GM23338 (cell line): ENCODE data around the gene ITIH4. TPM values are rescaled to one million over a fixed set of nuclear protein-coding genes. Genes with fewer than 3 reads are reported as not detected.

Source experiments
- ATAC-seq: fragments of 200-7000 bp; cut with Tn5 transposase; 3 replicates; pipeline ENCODE4 v1.9.1; 2020
- DNase-seq: peaks from one replicate; pipeline ENCODE4 v3.0.0-alpha.2; 2015; ENCODE audit warnings: low spot score
- H2AFZ ChIP-seq: fragments of 200-600 bp; sonication (generic); 2 replicates; pipeline ENCODE4 v1.8.0; 2016; ENCODE audit warnings: antibody characterized with exemption, mild to moderate bottlenecking, moderate library complexity
- H3F3A ChIP-seq: fragments of 200-600 bp; sonication (generic); replicated peaks from 2 replicates; pipeline ENCODE4 v1.8.0; 2017; ENCODE audit warnings: antibody characterized with exemption, mixed run types, low read depth
- H3K27ac ChIP-seq: fragments of 200-600 bp; sonication (generic); 2 replicates; pipeline ENCODE4 v1.6.1; 2016; ENCODE audit warnings: low read depth
- H3K27me3 ChIP-seq: fragments of 200-600 bp; sonication (generic); 2 replicates; pipeline ENCODE4 v1.8.0; 2016; ENCODE audit warnings: mild to moderate bottlenecking, mixed run types, moderate library complexity; ENCODE audit not compliant: insufficient read depth
- H3K36me3 ChIP-seq: fragments of 200-600 bp; sonication (generic); 2 replicates; pipeline ENCODE4 v1.8.0; 2016; ENCODE audit warnings: mild to moderate bottlenecking; ENCODE audit not compliant: insufficient read depth
- H3K4me1 ChIP-seq: fragments of 200-600 bp; sonication (generic); 2 replicates; pipeline ENCODE4 v1.8.0; 2016; ENCODE audit warnings: mild to moderate bottlenecking, moderate library complexity; ENCODE audit not compliant: insufficient read depth
- H3K4me2 ChIP-seq: fragments of 200-600 bp; sonication (generic); 2 replicates; pipeline ENCODE4 v1.7.1; 2017; ENCODE audit warnings: mixed run types
- H3K4me3 ChIP-seq: fragments of 200-600 bp; sonication (generic); 2 replicates; pipeline ENCODE4 v1.6.1; 2016; ENCODE audit warnings: mixed run types
- H3K79me2 ChIP-seq: fragments of 200-600 bp; sonication (generic); replicated peaks from 2 replicates; pipeline ENCODE4 v1.8.0; 2017; ENCODE audit warnings: mild to moderate bottlenecking; ENCODE audit not compliant: insufficient read depth
- H3K9me2 ChIP-seq: fragments of 200-600 bp; sonication (generic); 2 replicates; pipeline ENCODE4 v1.8.0; 2017; ENCODE audit not compliant: insufficient read depth
- H4K20me1 ChIP-seq: fragments of 200-600 bp; sonication (generic); replicated peaks from 2 replicates; pipeline ENCODE4 v1.8.0; 2017; ENCODE audit warnings: mild to moderate bottlenecking; ENCODE audit not compliant: insufficient read depth
- H3K27ac Mint-ChIP-seq: 2 replicates; pipeline ENCODE4 v1.8.0; 2020; ENCODE audit warnings: inconsistent platforms, mild to moderate bottlenecking, moderate library complexity, mixed read lengths
- H3K27me3 Mint-ChIP-seq: 3 replicates; pipeline ENCODE4 v1.8.0; 2022; ENCODE audit warnings: low read depth, mild to moderate bottlenecking, moderate library complexity, mixed read lengths, inconsistent platforms; ENCODE audit not compliant: insufficient read depth, poor library complexity
- H3K36me3 Mint-ChIP-seq: 3 replicates; pipeline ENCODE4 v1.8.0; 2021; ENCODE audit warnings: low read depth, mild to moderate bottlenecking, inconsistent platforms, moderate library complexity, mixed read lengths
- H3K4me1 Mint-ChIP-seq: 3 replicates; pipeline ENCODE4 v1.8.0; 2020; ENCODE audit warnings: mild to moderate bottlenecking, inconsistent platforms, mixed read lengths
- H3K4me3 Mint-ChIP-seq: 3 replicates; pipeline ENCODE4 v1.8.0; 2021; ENCODE audit warnings: moderate library complexity, mild to moderate bottlenecking, inconsistent platforms, mixed read lengths
- H3K9me3 Mint-ChIP-seq: 3 replicates; pipeline ENCODE4 v1.8.0; 2020; ENCODE audit warnings: moderate library complexity, mild to moderate bottlenecking, inconsistent platforms, mixed read lengths
- CREB1 ChIP-seq: fragments of 250-450 bp; sonication (Bioruptor Pico); IDR thresholded peaks from 2 replicates; pipeline ENCODE4 v1.5.0; 2020; ENCODE audit warnings: low read depth, mild to moderate bottlenecking, moderate library complexity
- EZH2 ChIP-seq: fragments of 200-600 bp; sonication (generic); IDR thresholded peaks from one replicate; pipeline ENCODE4 v1.8.0; 2017; ENCODE audit warnings: antibody characterized with exemption, mild to moderate bottlenecking, low read depth; ENCODE audit not compliant: unreplicated experiment
- EZH2phosphoT487 ChIP-seq: fragments of 200-600 bp; sonication (generic); IDR thresholded peaks from one replicate; pipeline ENCODE4 v1.8.1; 2018; ENCODE audit warnings: antibody characterized with exemption; ENCODE audit not compliant: unreplicated experiment
- JUNB ChIP-seq: IDR thresholded peaks from one replicate; pipeline ENCODE4 v1.6.1; 2016; ENCODE audit warnings: antibody characterized with exemption; ENCODE audit not compliant: unreplicated experiment
- NANOG ChIP-seq: IDR thresholded peaks from 2 replicates; pipeline ENCODE4 v1.6.1; 2016; ENCODE audit warnings: antibody characterized with exemption, borderline replicate concordance
- POLR2AphosphoS5 ChIP-seq: IDR thresholded peaks from 2 replicates; pipeline ENCODE4 v1.6.1; 2016; ENCODE audit warnings: antibody characterized with exemption, low read depth
- STAT1 ChIP-seq: IDR thresholded peaks from one replicate; pipeline ENCODE4 v1.6.1; 2016; ENCODE audit warnings: antibody characterized with exemption; ENCODE audit not compliant: unreplicated experiment
- ZNF114 ChIP-seq: fragments of 250-450 bp; sonication (Bioruptor Pico); IDR thresholded peaks from 2 replicates; pipeline ENCODE4 v1.5.0; 2020; ENCODE audit warnings: mild to moderate bottlenecking, moderate library complexity
- ZNF331 ChIP-seq: fragments of 250-450 bp; sonication (Bioruptor Pico); IDR thresholded peaks from 2 replicates; pipeline ENCODE4 v1.5.0; 2020; ENCODE audit warnings: low read depth, mild to moderate bottlenecking, moderate library complexity
- polyA plus RNA-seq: library from polyadenylated mRNA; unstranded; fragments of >200 nt; fragmentation: Nextera tagmentation; extraction: Ambion mirVana; gene quantifications from 2 replicates; pipeline ENCODE4 v1.2.1, GENCODE V29; 2016
- total RNA-seq: library from RNA; depleted of rRNA; stranded (reverse); fragments of >200 nt; shearing (Covaris generic); gene quantifications from 2 replicates; pipeline ENCODE4 v1.2.3, GENCODE V29; 2014
- TF ChIP-seq, protein P1 (sequence below): IDR thresholded peaks from 2 replicates; pipeline ENCODE4 v1.6.1; 2016; ENCODE audit warnings: antibody characterized with exemption
- TF ChIP-seq, protein P2 (sequence below): fragments of 250-450 bp; sonication (Bioruptor Pico); IDR thresholded peaks from 2 replicates; pipeline ENCODE4 v1.5.0; 2020; ENCODE audit warnings: mild to moderate bottlenecking, moderate library complexity
- TF ChIP-seq, protein P3 (sequence below): IDR thresholded peaks from one replicate; pipeline ENCODE4 v1.6.1; 2018; ENCODE audit warnings: antibody characterized with exemption; ENCODE audit not compliant: unreplicated experiment
- TF ChIP-seq, protein P4 (sequence below), 2 experiments: fragments of 200-600 bp in 1 of 2; sonication (generic) in 1 of 2; conservative IDR thresholded peaks; 2 replicates each; pipeline versions ENCODE4 v1.5.1 to v1.6.1; 2016 to 2017; ENCODE audit warnings: antibody characterized with exemption in 2 of 2, low read depth in 2 of 2, mild to moderate bottlenecking in 2 of 2, moderate library complexity in 1 of 2

Gene ITIH4
- total and polyA plus RNA-seq, 2 experiments from 2014 or later = 0.82 to 1.4 TPM

DNA sequence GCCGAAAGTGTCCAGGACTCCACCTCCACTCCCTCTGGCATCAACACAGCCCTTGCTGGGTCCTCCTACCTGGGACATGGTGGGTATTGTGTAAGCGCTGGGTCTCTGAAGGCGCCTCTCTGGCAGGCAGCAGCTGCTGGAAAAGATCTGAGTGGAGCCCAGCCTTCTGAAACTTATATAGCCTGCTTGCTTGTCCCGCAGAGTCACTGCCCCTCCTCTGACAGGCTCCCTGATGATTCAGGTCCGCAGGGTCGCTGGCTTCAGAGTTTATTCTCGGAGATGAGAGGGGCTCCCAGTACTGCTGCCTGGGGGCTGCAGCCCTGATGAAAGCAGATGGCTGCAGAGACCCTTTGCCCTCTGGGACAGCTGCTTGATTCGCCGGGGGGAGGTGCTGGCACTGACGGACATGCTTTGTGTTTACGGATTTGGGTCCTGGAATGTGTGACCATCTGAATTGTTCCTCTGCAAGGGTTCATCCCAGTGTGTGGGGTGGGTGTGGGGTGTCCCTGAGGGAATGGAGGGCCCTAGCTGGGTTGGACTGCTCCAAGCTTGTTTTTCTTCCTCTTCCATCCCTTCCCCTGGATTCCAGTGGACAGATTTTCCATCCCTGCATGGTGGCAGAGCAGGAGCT lies 4.5 kb upstream of the ITIH4 start, which contains the start of gene MUSTN1:
TSS of gene MUSTN1 (minus strand) at position 149 of the 631 bp plus-strand sequence. CDS start at position 78, 71 bp downstream.
- Histone ChIP-seq H2AFZ (no peak within 1 kb of the TSS), H3K79me2 (no peaks in the 10 kb centered on the region), H3K4me3 (no peak within 1 kb of the TSS), H3K27me3 (no peaks in the 10 kb centered on the region), H3K27ac (no peak within 1 kb of the TSS; the same call in 1 of the 2 replicates), H4K20me1 (no peaks in the 10 kb centered on the region), H3K4me2 (no peak within 1 kb of the TSS), H3K4me1 (no peaks in the 10 kb centered on the region), H3K9me2 (no peaks in the 10 kb centered on the region), H3K36me3 (no peaks in the 10 kb centered on the region; the same call in 1 of the 2 replicates), H3F3A (no peaks in the 10 kb centered on the region)
- H3K27ac Mint-ChIP-seq = peak within 1 kb of the TSS; percentile 88
- ATAC-seq (peak; percentile 8; the same call in 1 of the 3 replicates), DNase-seq (peak; percentile 19)
- no peaks in the 10 kb centered on the region; the same call in 1 of the 3 replicates for H3K36me3 Mint-ChIP-seq
- H3K4me1 Mint-ChIP-seq = peaks cover 23% of the 10 kb centered on the region
- no peaks in the 10 kb centered on the region for H3K9me3 Mint-ChIP-seq
- no peak within 1 kb of the TSS for H3K4me3 Mint-ChIP-seq
- H3K27me3 Mint-ChIP-seq = peaks cover 13% of the 10 kb centered on the region
- TF ChIP-seq, protein P1, sequence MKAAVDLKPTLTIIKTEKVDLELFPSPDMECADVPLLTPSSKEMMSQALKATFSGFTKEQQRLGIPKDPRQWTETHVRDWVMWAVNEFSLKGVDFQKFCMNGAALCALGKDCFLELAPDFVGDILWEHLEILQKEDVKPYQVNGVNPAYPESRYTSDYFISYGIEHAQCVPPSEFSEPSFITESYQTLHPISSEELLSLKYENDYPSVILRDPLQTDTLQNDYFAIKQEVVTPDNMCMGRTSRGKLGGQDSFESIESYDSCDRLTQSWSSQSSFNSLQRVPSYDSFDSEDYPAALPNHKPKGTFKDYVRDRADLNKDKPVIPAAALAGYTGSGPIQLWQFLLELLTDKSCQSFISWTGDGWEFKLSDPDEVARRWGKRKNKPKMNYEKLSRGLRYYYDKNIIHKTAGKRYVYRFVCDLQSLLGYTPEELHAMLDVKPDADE = no peak
- TF ChIP-seq, protein P2, sequence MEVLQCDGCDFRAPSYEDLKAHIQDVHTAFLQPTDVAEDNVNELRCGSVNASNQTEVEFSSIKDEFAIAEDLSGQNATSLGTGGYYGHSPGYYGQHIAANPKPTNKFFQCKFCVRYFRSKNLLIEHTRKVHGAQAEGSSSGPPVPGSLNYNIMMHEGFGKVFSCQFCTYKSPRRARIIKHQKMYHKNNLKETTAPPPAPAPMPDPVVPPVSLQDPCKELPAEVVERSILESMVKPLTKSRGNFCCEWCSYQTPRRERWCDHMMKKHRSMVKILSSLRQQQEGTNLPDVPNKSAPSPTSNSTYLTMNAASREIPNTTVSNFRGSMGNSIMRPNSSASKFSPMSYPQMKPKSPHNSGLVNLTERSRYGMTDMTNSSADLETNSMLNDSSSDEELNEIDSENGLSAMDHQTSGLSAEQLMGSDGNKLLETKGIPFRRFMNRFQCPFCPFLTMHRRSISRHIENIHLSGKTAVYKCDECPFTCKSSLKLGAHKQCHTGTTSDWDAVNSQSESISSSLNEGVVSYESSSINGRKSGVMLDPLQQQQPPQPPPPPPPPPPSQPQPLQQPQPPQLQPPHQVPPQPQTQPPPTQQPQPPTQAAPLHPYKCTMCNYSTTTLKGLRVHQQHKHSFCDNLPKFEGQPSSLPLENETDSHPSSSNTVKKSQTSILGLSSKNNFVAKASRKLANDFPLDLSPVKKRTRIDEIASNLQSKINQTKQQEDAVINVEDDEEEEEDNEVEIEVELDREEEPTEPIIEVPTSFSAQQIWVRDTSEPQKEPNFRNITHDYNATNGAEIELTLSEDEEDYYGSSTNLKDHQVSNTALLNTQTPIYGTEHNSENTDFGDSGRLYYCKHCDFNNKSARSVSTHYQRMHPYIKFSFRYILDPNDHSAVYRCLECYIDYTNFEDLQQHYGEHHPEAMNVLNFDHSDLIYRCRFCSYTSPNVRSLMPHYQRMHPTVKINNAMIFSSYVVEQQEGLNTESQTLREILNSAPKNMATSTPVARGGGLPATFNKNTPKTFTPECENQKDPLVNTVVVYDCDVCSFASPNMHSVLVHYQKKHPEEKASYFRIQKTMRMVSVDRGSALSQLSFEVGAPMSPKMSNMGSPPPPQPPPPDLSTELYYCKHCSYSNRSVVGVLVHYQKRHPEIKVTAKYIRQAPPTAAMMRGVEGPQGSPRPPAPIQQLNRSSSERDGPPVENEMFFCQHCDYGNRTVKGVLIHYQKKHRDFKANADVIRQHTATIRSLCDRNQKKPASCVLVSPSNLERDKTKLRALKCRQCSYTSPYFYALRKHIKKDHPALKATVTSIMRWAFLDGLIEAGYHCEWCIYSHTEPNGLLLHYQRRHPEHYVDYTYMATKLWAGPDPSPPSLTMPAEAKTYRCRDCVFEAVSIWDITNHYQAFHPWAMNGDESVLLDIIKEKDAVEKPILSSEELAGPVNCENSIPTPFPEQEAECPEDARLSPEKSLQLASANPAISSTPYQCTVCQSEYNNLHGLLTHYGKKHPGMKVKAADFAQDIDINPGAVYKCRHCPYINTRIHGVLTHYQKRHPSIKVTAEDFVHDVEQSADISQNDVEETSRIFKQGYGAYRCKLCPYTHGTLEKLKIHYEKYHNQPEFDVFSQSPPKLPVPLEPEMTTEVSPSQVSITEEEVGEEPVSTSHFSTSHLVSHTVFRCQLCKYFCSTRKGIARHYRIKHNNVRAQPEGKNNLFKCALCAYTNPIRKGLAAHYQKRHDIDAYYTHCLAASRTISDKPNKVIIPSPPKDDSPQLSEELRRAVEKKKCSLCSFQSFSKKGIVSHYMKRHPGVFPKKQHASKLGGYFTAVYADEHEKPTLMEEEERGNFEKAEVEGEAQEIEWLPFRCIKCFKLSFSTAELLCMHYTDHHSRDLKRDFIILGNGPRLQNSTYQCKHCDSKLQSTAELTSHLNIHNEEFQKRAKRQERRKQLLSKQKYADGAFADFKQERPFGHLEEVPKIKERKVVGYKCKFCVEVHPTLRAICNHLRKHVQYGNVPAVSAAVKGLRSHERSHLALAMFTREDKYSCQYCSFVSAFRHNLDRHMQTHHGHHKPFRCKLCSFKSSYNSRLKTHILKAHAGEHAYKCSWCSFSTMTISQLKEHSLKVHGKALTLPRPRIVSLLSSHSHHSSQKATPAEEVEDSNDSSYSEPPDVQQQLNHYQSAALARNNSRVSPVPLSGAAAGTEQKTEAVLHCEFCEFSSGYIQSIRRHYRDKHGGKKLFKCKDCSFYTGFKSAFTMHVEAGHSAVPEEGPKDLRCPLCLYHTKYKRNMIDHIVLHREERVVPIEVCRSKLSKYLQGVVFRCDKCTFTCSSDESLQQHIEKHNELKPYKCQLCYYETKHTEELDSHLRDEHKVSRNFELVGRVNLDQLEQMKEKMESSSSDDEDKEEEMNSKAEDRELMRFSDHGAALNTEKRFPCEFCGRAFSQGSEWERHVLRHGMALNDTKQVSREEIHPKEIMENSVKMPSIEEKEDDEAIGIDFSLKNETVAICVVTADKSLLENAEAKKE (CRISPR knock-in tag) = no peak
- TF ChIP-seq STAT1 (no peak), EZH2 (no peak), NANOG (no peak), CREB1 (CRISPR knock-in tag) (no peak), JUNB (no peak), EZH2phosphoT487 (no peak), ZNF114 (CRISPR knock-in tag) (no peak), ZNF331 (CRISPR knock-in tag) (no peak), POLR2AphosphoS5 (no peak)
- TF ChIP-seq, protein P3, sequence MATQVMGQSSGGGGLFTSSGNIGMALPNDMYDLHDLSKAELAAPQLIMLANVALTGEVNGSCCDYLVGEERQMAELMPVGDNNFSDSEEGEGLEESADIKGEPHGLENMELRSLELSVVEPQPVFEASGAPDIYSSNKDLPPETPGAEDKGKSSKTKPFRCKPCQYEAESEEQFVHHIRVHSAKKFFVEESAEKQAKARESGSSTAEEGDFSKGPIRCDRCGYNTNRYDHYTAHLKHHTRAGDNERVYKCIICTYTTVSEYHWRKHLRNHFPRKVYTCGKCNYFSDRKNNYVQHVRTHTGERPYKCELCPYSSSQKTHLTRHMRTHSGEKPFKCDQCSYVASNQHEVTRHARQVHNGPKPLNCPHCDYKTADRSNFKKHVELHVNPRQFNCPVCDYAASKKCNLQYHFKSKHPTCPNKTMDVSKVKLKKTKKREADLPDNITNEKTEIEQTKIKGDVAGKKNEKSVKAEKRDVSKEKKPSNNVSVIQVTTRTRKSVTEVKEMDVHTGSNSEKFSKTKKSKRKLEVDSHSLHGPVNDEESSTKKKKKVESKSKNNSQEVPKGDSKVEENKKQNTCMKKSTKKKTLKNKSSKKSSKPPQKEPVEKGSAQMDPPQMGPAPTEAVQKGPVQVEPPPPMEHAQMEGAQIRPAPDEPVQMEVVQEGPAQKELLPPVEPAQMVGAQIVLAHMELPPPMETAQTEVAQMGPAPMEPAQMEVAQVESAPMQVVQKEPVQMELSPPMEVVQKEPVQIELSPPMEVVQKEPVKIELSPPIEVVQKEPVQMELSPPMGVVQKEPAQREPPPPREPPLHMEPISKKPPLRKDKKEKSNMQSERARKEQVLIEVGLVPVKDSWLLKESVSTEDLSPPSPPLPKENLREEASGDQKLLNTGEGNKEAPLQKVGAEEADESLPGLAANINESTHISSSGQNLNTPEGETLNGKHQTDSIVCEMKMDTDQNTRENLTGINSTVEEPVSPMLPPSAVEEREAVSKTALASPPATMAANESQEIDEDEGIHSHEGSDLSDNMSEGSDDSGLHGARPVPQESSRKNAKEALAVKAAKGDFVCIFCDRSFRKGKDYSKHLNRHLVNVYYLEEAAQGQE = no peak
- TF ChIP-seq, protein P4, sequence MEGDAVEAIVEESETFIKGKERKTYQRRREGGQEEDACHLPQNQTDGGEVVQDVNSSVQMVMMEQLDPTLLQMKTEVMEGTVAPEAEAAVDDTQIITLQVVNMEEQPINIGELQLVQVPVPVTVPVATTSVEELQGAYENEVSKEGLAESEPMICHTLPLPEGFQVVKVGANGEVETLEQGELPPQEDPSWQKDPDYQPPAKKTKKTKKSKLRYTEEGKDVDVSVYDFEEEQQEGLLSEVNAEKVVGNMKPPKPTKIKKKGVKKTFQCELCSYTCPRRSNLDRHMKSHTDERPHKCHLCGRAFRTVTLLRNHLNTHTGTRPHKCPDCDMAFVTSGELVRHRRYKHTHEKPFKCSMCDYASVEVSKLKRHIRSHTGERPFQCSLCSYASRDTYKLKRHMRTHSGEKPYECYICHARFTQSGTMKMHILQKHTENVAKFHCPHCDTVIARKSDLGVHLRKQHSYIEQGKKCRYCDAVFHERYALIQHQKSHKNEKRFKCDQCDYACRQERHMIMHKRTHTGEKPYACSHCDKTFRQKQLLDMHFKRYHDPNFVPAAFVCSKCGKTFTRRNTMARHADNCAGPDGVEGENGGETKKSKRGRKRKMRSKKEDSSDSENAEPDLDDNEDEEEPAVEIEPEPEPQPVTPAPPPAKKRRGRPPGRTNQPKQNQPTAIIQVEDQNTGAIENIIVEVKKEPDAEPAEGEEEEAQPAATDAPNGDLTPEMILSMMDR (conservative IDR thresholded peaks at IDR 0.05; ENCODE audit: low read depth in 2 of 2) = no peak
